ENCODE results near the gene F11.
"Not testable (repeated sequence)": the region's sequence is repeated elsewhere in the genome, so short reads cannot be mapped to it uniquely, and the experiment has no call there.

F11 gene

GRCh38 chr4:186265683-186266652, at the start of gene F11:
F11 (plus strand) TSS chr4:186266189; CDS start chr4:186267137, 948 bp downstream.
- DNase-seq, result no peak

- DNase-seq, result no peak
Observed at GRCh38 chr4:186216465-186217024, 49.4 kb upstream of the F11 start.

- no peak for DNase-seq
Observed at GRCh38 chr4:186217733-186218293, 48.2 kb upstream of the F11 start.

GRCh38 chr4:186221624-186222023, 44.4 kb upstream of the F11 start:
- no peak for DNase-seq

- DNase-seq, result no peak
Observed at GRCh38 chr4:186225848-186226247, 40.1 kb upstream of the F11 start.

GRCh38 chr4:186226521-186227189, 39.3 kb upstream of the F11 start:
- no peak for DNase-seq

GRCh38 chr4:186227221-186227620, 38.8 kb upstream of the F11 start, which contains the start of gene KLKB1:
KLKB1 (plus strand) TSS chr4:186227507; CDS start chr4:186228196, 689 bp downstream.
- no peak for DNase-seq

GRCh38 chr4:186227744-186228513, 38.1 kb upstream of the F11 start:
- no peak for DNase-seq

- no peak for DNase-seq
Observed at GRCh38 chr4:186228514-186228894, 37.5 kb upstream of the F11 start.

GRCh38 chr4:186234367-186234766, 31.6 kb upstream of the F11 start:
- no peak for DNase-seq

- DNase-seq, result no peak
Observed at GRCh38 chr4:186236126-186236525, 29.9 kb upstream of the F11 start.

GRCh38 chr4:186240452-186240847, 25.5 kb upstream of the F11 start:
- no peak for DNase-seq

GRCh38 chr4:186240848-186241491, 25.0 kb upstream of the F11 start:
- no peak for DNase-seq

GRCh38 chr4:186241616-186242015, 24.4 kb upstream of the F11 start:
- no peak for DNase-seq

- not testable (repeated sequence) for DNase-seq
Observed at GRCh38 chr4:186242031-186242430, 24.0 kb upstream of the F11 start.

- DNase-seq, result no peak
Observed at GRCh38 chr4:186243331-186243730, 22.7 kb upstream of the F11 start.

- no peak for DNase-seq
Observed at GRCh38 chr4:186244835-186245234, 21.2 kb upstream of the F11 start.

GRCh38 chr4:186247062-186247752, 18.8 kb upstream of the F11 start:
- not testable (repeated sequence) for DNase-seq

- DNase-seq, result no peak
Observed at GRCh38 chr4:186248643-186249042, 17.3 kb upstream of the F11 start.

- no peak for DNase-seq
Observed at GRCh38 chr4:186249785-186250754, 15.9 kb upstream of the F11 start.

Data from CD4-positive, alpha-beta T cell treated with Interleukin-1 beta for 1 hour (primary cell).